GM19240 (cell line): ENCODE measurements around the gene XRCC4.
"Not testable (repeated sequence)": the region's sequence is repeated elsewhere in the genome, so short reads cannot be mapped to it uniquely, and the experiment has no call there.

ENCODE experiments used
- DNase-seq: peaks from one replicate; pipeline ENCODE4 v3.0.0; 2011; ENCODE audit warnings: low spot score; ENCODE audit not compliant: insufficient read length

The XRCC4 gene

DNA sequence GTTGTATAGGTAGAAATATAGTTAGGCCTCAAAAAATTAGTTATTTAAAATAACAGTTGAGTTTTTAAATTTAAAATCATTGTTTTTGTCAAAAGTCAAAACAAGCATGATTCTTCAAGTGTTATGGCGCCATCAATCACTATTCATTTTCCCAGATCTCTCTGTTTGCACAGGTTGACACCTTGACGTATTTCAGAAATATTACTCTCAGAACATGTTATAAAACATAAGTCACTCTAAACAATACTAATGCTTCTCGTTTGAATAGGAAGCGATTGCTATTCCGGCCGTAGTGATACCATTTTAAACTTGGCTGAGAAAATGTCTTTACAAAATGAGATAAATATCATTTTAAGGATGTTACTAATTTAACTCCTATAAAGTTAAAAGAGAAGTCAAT, 268.1 kb downstream of the XRCC4 start:
- DNase-seq = no peak

DNA sequence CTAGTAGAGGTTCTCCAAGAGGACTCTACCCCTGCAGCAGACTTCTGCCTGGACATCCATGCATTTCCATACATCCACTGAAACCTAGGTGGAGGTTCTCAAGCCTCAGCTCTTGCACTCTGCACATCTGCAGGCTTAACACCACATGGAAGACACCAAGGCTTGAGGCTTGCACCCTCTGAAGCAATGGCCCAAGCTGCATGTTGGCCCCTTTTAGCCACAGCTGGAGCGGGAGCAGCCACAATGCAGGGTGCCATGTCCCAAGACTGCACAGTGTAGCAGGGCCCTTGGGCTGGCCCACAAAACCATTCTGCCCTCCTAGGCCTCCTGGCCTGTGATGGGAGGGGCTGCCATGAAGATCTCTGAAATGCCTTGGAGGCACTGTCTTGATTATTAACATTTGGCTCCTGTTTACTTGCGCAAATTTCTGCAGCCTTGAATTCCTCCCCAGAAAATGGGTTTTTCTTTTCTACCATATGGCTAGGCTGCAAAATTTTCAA, 271.0 kb downstream of the XRCC4 start:
- DNase-seq = no peak

DNA sequence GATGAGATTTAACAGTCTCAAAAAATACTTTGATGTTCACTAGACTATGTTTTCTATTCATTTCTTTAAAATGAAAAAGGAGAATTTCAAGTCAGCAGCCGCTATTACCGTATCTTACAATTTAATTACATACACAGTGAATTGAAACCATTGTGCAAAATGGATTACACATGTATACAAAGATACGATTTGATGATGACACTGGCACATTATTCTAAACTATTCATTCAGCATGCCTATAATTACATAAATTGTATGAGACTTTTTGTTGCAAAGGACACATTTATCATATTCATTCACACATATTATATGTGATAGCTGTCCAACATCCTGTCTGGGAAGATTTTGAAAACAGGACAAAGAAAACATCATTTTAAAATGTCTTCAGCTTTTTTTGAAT, 275.9 kb downstream of the XRCC4 start:
- DNase-seq = no peak

DNA sequence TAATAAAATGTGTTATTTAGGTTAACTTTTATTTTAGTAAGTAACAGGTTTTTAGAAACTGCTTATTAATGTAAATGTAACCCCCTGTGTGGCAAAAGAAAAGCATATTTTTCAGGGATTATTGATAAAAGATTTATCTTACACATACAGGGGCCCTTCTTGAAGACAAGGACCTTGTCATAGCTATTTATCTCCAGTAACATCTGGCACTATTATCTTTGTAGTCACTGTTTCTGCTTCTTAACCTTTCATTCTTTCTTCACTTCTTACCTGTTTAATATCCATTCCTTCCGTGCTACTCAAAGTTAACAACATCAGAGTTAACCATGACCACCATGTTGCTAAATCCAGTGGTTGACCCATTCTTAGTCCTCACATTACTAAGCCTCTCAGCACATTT, 276.4 kb downstream of the XRCC4 start:
- DNase-seq = no peak

DNA sequence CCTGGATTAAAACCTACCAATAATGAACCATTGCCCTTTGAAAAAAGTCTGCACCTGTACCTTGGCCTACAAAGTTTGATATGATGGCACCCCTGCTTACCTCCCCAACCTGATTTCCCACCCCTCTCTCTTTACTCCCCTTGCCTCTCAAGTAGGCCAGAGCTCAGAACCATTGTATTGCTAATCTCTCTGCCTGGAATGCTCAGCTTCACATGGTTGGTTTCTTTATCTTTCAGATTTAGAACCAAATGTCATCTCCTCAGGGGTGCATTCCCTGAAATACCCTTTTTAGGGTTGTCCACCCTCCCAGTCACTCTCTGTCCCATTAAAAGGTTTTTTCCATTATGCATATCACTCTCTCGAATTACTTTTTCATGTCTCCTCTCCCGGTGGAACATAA, 277.6 kb downstream of the XRCC4 start:
- DNase-seq = no peak

DNA sequence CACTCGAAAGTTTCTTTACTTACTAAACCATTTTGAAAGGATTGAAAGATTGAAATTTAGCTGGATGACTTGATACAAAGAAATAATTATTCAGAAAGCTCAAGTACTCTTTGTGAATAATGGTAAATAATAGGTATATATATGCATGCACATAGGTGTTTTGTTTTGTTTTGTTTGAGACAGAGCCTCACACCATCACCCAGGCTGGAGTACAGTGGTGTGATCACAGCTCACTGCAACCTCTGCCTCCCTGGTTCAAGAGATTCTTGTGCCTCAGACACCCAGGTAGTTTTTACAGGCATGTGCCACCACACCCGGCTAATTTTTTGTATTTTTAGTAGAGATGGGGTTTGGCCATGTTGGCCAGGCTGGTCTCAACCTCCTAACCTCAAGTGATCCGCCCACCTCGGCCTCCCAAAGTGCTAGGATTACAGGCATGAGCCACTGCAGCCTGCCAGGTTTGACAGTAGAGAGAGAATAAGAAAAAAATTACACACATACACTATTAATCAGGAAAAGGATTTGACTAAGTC, 278.2 kb downstream of the XRCC4 start:
- not testable (repeated sequence) for DNase-seq

DNA sequence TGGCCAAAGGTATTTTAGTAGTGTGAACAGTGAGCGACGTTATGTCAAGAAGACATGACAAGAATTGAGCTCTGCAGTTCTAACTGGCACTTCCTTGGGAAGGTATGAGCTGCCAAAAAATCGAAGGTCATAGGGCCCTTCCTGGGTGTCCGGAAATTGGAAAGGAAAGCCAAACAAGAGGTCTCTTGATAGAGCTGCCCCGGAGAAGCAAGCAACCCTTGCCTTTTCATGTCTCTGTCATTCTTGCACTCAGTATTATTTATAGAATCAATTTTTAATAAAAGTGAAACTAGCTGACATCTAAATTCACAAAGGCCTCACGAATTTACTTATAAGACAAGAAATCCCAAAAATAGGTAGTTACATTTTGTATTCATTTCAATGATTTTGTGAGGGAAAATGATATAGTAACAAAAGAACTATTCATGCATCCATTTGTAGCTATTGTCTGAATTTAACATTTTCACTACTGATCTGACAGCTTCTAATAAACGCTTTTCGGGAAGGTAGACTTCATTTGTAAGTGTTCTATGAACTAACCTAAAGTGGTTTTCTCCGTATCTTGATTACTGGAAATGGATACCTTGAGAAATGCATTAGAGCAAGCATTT, 280.4 kb downstream of the XRCC4 start:
- no peak for DNase-seq

DNA sequence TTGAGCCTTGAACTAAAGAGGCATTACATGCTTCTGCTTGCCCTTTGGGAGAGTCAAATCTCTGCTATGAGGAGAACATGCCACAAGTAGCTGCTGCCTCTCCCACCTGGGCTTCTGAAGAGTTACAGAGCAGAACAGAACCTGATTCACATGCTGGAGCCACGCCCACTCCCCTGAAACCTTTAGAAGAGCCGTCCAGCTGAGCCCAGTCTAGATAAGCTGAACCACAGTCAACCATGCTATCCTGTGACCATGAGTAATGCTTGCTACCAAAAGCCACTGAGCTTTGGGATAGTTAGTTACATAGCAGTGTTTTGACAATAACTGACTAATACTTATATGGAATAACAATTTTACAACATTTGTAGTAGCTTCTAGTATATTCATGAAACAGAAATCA, 283.2 kb downstream of the XRCC4 start:
- no peak for DNase-seq

DNA sequence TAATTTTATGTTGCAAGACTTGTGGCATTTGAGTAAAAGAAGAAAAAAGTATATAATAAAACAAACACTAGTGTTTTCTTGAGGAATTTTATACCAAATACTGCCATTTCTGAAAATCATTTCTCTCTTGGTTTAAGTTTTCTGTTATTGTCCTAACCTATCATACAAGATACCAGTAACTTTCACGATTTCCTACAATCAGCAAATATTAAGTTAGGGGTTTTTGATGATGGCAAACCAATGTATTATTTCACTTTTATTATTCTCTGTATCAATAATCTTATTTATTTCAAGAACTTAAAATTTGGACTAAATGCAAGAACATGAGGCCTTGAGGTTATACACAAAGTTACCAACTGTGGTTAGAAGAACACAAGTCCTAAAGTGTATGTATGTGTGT, 285.2 kb downstream of the XRCC4 start:
- DNase-seq = no peak

DNA sequence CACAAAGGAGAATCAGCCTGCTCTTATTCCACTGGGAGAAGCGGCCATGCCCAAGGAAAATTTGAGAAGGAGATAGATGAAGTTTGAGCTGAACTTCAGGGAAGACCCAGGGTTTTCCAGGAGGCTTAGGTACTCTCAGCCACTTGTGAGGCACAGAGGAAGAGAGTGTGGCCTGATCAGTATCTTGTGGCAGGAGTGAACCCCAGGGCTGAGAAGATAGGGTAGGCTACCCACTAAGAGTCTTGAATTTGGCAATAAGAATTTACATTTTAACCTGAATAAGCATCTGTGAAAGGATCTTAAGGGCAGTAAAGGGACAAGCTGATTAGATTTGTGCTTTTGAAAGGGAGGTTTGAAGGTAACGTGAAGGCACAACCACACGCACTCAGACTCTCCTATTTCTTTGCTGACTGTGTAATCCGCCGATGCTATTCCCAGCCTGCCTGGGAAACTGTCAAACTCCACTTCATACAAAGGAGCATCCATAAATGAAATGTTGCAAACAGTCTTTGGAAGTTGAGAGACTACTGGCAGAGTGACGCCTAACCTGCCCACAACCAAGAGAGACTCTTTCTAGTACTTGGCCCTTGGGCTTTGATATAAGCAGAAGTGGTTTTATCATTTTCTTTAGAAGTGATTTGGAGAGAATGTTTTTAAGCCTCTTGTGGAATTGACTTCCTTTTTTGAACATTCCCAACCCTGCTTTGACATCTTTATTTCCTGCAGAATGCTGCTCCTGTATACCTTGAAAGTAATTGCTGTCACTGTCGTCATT, 286.0 kb downstream of the XRCC4 start:
- DNase-seq = no peak

DNA sequence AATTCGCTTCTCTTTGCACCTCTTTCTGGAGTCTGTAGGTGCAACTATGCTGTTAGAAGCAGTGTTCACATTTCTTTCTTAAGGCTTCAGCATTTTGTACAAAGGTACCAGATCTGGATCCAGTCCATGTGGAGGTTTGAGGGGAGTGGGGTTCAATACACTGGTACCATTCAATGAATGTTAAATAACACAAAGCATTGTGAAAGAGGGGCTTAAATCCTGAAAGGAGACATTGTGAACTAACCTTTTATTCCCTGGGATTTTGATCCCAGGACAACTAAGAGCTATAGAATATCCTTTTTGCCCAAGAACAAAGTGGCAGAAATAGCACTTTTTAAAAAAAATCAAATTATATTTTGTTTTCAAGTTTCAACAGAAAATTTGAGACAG, 286.5 kb downstream of the XRCC4 start:
- no peak for DNase-seq

DNA sequence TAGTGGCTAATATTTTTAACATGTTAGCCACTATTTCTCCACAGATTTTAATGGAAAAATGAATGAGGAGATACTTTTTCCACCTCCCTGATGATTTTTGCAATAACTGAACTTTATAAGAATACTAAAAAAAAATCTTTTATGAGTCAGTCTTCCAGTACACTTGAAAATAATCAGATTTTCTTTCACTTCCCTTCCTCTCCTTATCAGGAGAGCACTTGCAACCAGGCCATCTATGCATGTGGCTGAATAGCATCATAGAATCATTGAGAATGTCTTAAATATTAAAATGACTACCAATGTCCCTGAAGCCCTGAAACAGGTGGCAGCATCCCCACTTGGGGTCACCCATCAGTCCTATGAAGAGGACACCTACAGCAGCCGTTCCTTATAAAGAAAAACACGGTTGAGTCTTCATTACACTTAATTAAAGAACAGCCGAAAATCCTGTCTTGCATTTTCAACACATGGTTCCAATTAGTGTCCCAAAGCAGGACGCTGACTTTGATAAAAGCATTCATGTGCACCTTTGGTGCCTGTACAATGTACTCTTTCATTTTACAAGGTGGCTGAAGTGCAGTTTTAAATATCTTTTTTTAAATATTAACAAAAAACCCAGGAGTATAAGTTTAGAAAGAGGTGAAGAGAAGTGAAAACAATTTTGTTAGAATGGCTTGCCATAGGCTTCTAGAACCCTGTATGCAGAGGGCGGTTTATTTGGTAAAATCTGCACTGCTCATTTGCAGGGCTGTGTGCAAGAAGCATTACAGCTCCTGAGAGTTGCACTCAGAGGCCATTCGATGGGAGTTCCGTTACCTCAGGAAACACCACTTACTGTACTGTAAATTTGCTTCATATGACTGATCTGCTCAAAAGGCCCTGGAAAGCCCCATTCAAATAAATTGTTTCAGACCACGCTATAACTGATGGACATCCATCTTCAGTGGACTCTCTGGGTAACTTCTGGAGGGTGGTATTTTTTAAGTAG, 287.3 kb downstream of the XRCC4 start:
- no peak for DNase-seq

DNA sequence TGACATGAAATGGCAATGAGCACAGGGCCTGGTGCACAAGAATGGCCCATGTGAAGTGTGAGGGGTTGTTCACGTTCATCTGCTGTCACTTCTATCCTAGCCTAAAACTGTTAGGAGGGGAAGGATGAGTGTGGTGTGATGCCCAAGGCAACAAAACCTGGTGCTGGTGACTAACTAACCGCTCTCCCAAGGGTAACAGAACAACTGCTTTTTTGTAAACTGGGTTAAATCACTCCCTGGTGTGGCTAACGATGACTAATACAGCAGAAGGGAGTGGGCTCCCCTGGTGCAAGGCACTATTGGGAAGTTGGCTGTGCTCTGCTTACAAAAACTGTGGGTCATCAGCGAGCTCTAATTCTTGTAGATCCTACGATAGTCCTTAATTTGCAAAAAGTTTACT, 291.0 kb downstream of the XRCC4 start:
- no peak for DNase-seq

DNA sequence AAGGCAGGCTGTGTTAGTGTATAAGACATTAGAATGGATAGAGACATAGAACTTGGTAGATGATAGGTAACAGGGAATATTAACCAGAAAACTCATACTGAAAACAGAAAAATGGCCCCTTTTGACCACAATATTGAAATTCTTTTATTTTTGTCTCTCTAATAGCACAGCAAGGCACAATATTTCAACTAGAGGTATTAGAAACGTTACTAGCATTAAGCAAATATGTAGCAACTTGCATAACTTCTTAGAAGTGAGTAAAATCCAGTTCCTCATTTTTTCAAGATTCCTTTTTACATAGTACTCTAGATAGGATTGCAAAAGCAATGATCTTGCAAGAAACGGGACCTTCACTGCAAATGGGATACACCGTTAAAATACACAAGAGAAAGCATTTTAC, 291.5 kb downstream of the XRCC4 start:
- no peak for DNase-seq

DNA sequence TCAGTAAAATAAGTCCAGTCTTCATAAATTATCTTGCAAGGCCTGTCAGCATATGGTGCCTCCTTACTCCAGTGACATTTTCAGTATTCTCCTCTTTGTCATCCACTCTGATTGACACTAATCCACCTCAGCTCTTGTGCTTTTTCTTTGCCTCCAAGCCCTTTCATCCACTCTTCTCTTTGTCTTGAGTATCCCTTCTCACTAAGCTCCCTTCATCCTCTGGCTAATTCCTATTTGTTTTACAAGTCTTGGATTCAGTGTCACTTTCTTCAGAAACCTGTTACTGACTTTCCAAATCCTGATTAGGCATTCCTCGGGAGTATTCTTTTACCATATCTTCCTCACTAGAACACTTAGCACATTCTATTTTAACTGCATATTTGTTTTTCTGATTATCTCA, 293.6 kb downstream of the XRCC4 start:
- DNase-seq = no peak

DNA sequence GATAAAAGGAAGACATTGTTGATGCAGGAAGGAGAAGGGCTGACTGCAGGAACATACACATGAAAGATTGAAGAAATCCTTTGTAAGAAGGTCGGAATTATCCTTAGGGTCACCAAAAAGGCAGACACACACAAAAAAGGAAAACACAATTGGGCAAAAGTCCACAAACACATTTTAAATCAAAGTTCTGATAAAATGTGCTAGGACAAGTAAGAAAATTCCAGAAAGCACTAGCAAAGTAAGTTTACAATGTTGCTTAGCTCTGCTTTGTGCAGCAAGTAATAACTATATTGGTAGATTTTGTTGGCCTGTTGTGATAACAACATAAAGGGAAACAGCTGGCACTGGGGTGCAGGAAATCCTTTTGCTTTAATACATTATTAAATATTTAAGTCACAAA, 294.4 kb downstream of the XRCC4 start:
- DNase-seq = no peak

DNA sequence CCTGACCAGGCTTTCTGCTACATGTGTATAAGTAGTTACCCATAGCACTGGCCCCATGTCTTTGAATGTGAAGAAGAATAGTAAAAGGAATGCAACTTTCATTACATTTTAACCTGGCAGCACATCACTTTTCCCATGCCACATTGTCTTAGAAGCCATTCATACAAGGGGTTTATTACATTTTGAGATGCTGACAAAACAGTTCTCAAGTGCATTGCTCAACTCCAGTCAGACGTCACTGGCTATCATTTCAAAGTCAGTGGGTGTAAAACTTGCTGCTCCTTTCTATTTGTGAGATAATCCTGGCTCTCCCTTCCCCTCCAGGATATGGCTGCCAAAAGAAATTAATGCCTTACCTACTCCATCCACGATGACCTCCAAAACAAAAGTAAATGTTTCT, 297.2 kb downstream of the XRCC4 start:
- no peak for DNase-seq

DNA sequence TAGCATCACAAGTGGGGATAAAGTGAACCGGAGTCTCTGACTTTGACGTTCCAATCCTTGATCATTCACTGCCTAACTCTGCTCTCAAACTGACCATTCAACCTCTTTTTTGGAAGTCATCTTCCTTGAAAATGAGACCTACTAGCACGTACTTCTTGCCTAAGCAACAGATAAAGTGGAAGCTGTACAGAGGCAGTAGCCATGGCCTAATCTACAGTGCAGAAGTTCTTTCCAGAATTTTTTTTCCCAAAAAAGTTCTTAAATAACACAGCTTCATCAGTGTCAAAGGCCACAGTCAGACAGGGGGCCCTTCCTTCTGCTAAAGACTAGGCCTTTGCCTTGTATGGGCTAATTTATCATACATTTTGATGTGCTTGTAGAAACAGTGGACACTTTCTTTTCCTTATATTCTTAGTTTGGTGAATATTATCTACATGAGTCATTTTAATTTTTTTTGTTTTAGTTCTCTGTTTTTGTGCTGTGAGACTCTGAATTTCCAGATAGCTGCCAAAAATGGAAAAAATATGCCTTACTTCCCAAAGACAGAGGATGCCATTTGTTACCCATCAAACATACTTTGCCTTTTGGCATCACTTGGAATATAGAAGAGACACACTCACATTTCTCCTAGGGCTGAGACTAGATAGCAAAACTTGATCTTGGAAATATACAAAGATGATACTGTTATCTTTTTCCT, 297.9 kb downstream of the XRCC4 start:
- no peak for DNase-seq

DNA sequence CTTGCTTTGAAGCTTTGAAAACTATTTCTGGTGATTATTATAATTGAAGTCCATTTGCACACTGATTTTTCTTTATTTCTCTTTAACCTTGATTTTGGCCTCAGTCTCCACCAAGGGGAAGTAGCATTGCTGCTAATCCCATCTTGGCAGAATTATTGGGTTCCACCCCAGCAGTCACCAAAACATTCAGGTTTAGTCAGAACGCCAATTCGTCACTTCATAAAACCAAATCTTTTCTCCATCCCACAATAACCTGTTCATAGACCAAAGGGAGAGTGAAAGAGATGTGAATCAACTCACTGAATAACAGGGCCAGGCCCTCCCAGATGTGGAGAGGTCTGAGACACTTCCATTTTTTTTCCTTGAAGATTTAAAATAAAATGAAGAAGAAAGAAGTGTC, 299.1 kb downstream of the XRCC4 start:
- no peak for DNase-seq

DNA sequence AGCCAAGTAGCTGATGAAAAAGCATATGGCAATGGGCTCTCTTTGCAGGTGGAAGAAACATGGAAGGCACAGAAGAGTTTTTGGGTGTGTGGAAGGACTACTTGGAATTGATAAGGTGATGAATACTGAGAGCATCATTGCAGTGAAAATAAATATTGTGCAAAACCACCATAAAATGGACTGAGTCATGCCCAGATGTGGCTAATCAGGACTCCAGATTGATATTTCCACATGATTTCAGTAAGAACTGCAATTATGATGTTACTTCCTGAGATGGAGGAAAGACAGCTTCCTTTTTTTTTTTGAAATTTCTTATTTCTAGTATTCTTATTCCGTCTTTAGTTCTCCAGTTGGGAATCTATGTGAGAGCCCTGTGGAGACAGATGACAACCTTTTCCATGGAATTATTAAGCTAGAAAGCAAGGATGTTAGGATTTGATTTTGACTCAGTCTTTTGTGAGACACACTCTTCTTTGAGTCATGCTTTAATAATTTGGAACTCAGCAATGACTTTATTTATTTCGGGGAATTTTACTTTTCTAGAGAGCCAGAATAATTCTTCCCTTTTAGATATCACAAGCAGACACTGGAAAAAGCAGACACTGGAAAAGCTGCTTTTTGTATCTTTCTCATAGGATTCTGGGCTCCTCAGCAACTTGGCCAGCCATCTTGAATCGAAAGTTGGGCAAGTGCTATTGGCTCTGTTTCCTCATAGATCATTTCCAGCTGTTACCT, 300.0 kb downstream of the XRCC4 start:
- DNase-seq = no peak
